Muscle layer of duodenum (tissue), 2 donors: ENCODE data around the gene TUBGCP2.
A peak's percentile ranks its signal among the peaks of the same experiment; 100 is the strongest.

ENCODE experiments used
- H3K27ac ChIP-seq: one replicate; pipeline ENCODE4 v1.7.0; 2013; ENCODE audit warnings: mild to moderate bottlenecking, low read length
- H3K27me3 ChIP-seq: one replicate; pipeline ENCODE4 v1.7.0; 2013; ENCODE audit warnings: low read depth, mild to moderate bottlenecking, control low read depth, low read length
- H3K36me3 ChIP-seq, 2 donors: one replicate each; pipeline ENCODE4 v1.7.0; 2013; ENCODE audit warnings: low read length in 2 of 2, control low read depth in 1 of 2, mild to moderate bottlenecking in 1 of 2; ENCODE audit not compliant: insufficient read depth in 2 of 2, control insufficient read depth in 1 of 2
- H3K4me1 ChIP-seq, 2 donors: one replicate each; pipeline ENCODE4 v1.7.0; 2013; ENCODE audit warnings: low read length in 2 of 2, mild to moderate bottlenecking in 2 of 2, control low read depth in 1 of 2, moderate library complexity in 1 of 2; ENCODE audit not compliant: insufficient read depth in 2 of 2, control insufficient read depth in 1 of 2
- H3K4me3 ChIP-seq, 2 donors: one replicate each; pipeline ENCODE4 v1.7.0; 2013; ENCODE audit warnings: low read length in 2 of 2, low read depth in 1 of 2, mild to moderate bottlenecking in 1 of 2
- H3K9me3 ChIP-seq, 2 donors: one replicate each; pipeline ENCODE4 v1.7.0; 2013; ENCODE audit warnings: low read length in 2 of 2, control low read depth in 1 of 2, mild to moderate bottlenecking in 1 of 2; ENCODE audit not compliant: control insufficient read depth in 1 of 2
- donor health status: healthy.

Gene TUBGCP2

DNA sequence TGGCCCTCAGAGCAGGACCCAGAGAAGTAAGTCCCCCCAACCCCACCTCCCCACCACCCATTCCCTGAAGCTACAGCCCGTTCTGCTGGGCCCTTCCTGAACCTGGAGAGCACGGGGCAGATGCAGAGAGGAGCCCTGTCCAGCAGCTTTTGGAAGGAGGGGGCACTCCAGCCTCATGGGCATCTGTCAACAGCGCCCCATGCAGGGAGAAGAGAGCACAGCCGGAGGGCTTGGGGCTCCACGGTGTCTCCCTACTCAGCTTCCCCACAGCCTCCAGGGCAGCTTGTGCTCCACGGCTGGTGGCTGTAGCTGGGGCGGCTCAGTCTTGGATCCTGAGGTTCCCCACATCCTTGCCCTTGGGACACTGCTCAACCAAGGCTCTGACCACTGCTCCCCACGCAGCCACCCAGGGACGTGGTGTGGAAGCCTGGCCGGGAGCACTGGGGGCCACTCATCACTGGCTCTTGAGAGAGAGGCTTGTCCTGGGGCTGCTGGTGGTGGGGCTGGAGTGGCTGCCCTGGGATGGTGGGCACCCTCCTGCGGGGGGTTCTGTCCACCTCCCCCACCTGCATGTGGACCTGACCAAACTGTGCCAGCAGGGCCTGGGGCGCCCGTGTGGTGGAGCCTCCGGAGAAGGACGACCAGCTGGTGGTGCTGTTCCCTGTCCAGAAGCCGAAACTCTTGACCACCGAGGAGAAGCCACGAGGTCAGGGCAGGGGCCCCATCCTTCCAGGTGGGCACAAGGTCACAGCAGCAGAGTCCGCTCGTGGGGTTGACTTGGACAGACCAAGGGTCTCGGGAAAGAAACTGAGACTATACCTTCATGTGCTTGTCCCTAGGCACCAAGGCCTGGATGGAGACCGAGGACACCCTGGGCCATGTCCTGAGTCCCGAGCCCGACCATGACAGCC is 43.0 kb upstream of the TUBGCP2 start:
- no peak overlapping the region for H3K4me3 ChIP-seq
- no peaks in the 10 kb centered on the region for H3K36me3 ChIP-seq
- H3K9me3 ChIP-seq: no peaks in the 10 kb centered on the region
- H3K27ac ChIP-seq: no peak overlapping the region
- peaks cover 0 to 12% of the 10 kb centered on the region in 2 donors for H3K4me1 ChIP-seq
- H3K27me3 ChIP-seq: no peaks in the 10 kb centered on the region

GRCh38 chr10:133350950-133351329 is 42.3 kb upstream of the TUBGCP2 start:
- Histone ChIP-seq H3K27me3 (no peaks in the 10 kb centered on the region), H3K27ac (no peak overlapping the region), H3K36me3 (no peaks in the 10 kb centered on the region), H3K4me1 (peaks cover 0 to 5% of the 10 kb centered on the region in 2 donors), H3K9me3 (no peaks in the 10 kb centered on the region), H3K4me3 (no peak overlapping the region)

- no peaks in the 10 kb centered on the region for H3K27me3 ChIP-seq
- H3K9me3 ChIP-seq: no peaks in the 10 kb centered on the region
- peaks cover 0 to 5% of the 10 kb centered on the region in 2 donors for H3K4me1 ChIP-seq
- no peak overlapping the region for H3K4me3 ChIP-seq
- no peak overlapping the region for H3K27ac ChIP-seq
- H3K36me3 ChIP-seq: no peaks in the 10 kb centered on the region
These were observed 41.7 kb upstream of the TUBGCP2 start for GRCh38 chr10:133350283-133350949.

DNA sequence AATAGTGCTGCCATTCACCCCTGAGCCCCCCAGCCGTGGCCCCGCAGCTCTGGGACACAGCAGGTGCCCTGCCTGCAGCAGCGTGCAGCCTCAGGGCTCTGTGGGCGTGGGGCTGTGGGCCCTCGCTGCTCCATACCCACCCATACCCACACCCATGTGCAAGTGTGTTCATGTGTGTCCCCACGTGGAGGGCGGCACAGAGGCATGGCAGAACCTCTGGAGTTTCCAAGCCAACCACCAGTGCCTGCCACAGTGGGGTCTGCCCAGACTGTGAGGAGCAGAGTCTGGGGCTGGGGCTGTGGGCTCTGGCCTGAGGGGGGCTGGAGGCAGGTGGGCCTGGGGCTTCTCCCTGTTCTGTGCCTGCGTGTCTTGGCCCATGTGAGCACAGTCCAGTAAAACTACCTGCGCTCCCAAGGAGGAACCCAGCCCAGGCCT is 40.9 kb upstream of the TUBGCP2 start:
- Histone ChIP-seq H3K36me3 (no peaks in the 10 kb centered on the region), H3K4me3 (no peak overlapping the region), H3K9me3 (no peaks in the 10 kb centered on the region), H3K4me1 (peaks cover 0 to 5% of the 10 kb centered on the region in 2 donors), H3K27ac (no peak overlapping the region), H3K27me3 (no peaks in the 10 kb centered on the region)

- Histone ChIP-seq H3K27ac (no peak overlapping the region), H3K4me3 (no peak overlapping the region), H3K27me3 (no peaks in the 10 kb centered on the region), H3K4me1 (peaks cover 0 to 5% of the 10 kb centered on the region in 2 donors), H3K9me3 (no peaks in the 10 kb centered on the region), H3K36me3 (no peaks in the 10 kb centered on the region)
These were observed 40.5 kb upstream of the TUBGCP2 start for GRCh38 chr10:133349160-133349568.

DNA sequence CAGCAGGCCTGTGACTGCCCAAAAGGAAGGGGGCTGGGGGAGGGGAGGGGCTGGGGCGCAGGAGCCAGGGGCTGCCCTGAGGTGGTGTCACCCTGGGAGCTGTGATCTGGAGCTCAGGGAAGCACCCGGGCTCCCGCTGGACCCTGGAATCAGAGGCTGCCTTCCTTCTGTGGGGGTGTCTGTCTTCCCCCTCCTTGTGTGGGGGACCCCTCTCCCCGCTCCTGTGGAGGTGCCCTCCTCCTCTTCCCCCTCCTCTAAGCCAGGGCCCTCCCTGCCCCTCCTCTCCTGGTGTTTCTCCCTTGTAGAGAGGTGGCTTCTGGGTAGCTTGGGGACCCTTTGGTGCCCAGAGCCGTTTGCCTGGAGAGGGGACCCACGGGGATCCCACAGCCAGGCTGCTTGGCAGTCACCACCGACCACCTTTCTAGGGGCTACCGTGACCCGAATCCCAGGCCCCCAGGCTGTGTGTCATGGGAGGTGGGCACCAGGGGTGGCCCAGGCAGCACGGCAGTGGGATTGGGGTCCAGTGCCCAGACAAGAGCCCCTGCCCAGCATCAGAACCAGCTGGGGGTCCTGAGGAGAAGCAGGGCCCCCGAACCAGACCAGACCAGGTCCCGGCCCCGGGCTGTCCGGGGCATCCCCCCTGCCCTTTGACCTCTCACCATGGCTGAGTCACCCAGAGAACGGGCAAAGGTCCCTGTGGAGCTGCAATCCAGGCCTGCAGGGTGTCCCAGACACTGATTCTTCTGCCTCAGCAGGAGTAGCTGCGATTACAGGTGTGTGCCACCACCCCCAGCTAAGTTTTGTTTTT is 39.2 kb upstream of the TUBGCP2 start:
- no peaks in the 10 kb centered on the region for H3K27me3 ChIP-seq
- H3K27ac ChIP-seq: no peak overlapping the region
- H3K4me3 ChIP-seq: peak overlapping the region in 1 of 2 donors; percentile 16
- H3K9me3 ChIP-seq: no peaks in the 10 kb centered on the region
- peaks cover 0 to 5% of the 10 kb centered on the region in 2 donors for H3K4me1 ChIP-seq
- H3K36me3 ChIP-seq: no peaks in the 10 kb centered on the region

- Histone ChIP-seq H3K4me3 (no peak overlapping the region), H3K27me3 (no peaks in the 10 kb centered on the region), H3K4me1 (peaks cover 0 to 5% of the 10 kb centered on the region in 2 donors)
These were observed 37.7 kb upstream of the TUBGCP2 start for GRCh38 chr10:133346413-133346812.

GRCh38 chr10:133344236-133344635 is 35.6 kb upstream of the TUBGCP2 start:
- Histone ChIP-seq H3K4me3 (no peak overlapping the region), H3K27ac (no peak overlapping the region), H3K9me3 (no peaks in the 10 kb centered on the region), H3K4me1 (peaks cover 0 to 5% of the 10 kb centered on the region in 2 donors), H3K36me3 (no peaks in the 10 kb centered on the region), H3K27me3 (no peaks in the 10 kb centered on the region)

More at GRCh38 chr10:133346413-133346812, 37.7 kb upstream of the TUBGCP2 start:
- Histone ChIP-seq H3K9me3 (no peaks in the 10 kb centered on the region), H3K36me3 (no peaks in the 10 kb centered on the region), H3K27ac (no peak overlapping the region)

DNA sequence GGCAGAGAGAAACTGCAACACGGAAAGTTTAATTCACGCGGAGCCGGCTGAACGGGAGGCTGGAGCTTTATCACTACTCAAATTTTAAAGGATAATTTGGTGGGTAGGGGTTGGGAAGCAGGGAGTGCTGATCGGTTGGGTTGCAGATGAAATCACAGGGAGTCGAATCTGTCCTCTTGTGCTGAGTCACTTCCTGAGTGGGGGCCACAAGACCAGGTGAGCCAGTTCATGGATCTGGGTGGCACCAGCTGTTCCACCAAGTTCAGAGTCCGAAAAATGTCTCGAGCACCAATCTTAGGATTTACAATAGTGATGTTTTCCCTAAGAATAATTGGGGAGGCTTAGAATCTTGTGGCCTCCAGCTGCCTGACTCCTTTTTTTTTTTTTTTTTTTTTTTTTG is 34.9 kb upstream of the TUBGCP2 start:
- H3K4me1 ChIP-seq: peaks cover 0 to 5% of the 10 kb centered on the region in 2 donors
- peaks cover 6% of the 10 kb centered on the region for H3K27me3 ChIP-seq
- no peaks in the 10 kb centered on the region for H3K9me3 ChIP-seq
- no peak overlapping the region for H3K27ac ChIP-seq
- H3K4me3 ChIP-seq: no peak overlapping the region
- no peaks in the 10 kb centered on the region for H3K36me3 ChIP-seq

GRCh38 chr10:133342942-133343341 is 34.3 kb upstream of the TUBGCP2 start:
- no peaks in the 10 kb centered on the region for H3K36me3 ChIP-seq
- peaks cover 0 to 5% of the 10 kb centered on the region in 2 donors for H3K4me1 ChIP-seq
- H3K4me3 ChIP-seq: no peak overlapping the region
- H3K27ac ChIP-seq: no peak overlapping the region
- no peaks in the 10 kb centered on the region for H3K9me3 ChIP-seq
- peaks cover 12% of the 10 kb centered on the region for H3K27me3 ChIP-seq

DNA sequence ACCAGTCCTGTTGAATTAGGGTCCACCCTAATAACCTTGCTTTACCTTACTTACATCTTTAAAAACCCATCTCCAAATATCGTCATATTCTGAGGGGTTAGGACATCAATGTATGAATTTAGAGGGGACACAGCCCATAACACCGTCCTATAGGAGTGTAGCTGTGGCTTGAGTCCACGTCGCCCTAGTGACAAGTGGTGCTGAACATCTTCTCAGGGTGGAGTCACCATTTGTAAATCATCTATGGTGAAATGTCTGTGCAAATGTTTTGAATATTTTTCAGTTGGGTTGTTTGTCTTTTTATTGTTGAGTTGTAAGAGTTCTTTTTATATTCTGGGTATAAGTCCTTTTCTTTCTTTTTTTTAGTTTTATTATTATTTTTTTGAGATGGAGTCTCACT is 33.3 kb upstream of the TUBGCP2 start:
- Histone ChIP-seq H3K36me3 (no peaks in the 10 kb centered on the region), H3K27me3 (peaks cover 21% of the 10 kb centered on the region), H3K4me1 (peaks cover 0 to under 1% of the 10 kb centered on the region in 2 donors), H3K4me3 (no peak overlapping the region), H3K9me3 (no peaks in the 10 kb centered on the region), H3K27ac (no peak overlapping the region)
